Measurements from ENCODE around the gene COG5.

DNA sequence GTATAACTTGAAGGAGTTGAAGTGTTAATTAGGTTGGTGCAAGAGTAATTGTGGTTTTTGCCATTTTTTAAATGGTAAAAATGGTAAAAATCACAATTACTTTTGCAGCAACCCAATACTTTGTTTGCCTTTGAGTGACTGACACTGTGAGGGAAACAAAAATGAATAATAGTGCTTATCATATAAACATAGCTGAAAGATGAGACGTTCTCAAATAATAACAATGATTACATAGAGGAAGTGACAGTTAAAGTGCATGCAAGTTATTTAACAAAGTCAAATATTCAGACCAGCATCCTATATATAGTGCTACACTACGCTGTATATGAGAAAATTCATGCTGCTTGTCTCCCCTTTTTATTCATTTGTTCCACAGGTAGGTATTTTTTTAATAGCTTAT, 399.6 kb downstream of the COG5 start:
- TF ChIP-seq CTCF (conservative IDR thresholded peaks at IDR 0.05; ENCODE audit: low read depth, low read length) (no peak), POLR2A (IDR thresholded peaks at IDR 0.05; ENCODE audit: low read depth, low read length) (no peak), CEBPB (IDR thresholded peaks at IDR 0.05; ENCODE audit: low read depth, low read length) (no peak), RAD21 (IDR thresholded peaks at IDR 0.05; ENCODE audit: low read length) (no peak)

Measured in IMR-90 (cell line).